ENCODE measurements around the gene LMTK3. TPM values are rescaled to one million over a fixed set of nuclear protein-coding genes. Genes with fewer than 3 reads are reported as not detected.

The LMTK3 gene
- total and polyA plus RNA-seq, 9 of the 15 experiments (the other 6 are each of a cell fraction or from before 2014, with no cell fraction given), result 0.35 to 12.3 (median 2.0) TPM; not detected in 2

- TF ChIP-seq IRF1 (CRISPR knock-in tag; IDR thresholded peaks at IDR 0.05; ENCODE audit: borderline replicate concordance) (no peak), HDAC3 (IDR thresholded peaks at IDR 0.05; ENCODE audit: borderline replicate concordance, partially characterized antibody) (no peak), BCLAF1 (IDR thresholded peaks at IDR 0.05; ENCODE audit: borderline replicate concordance in 1 of 2, control insufficient read depth in 1 of 2, low read depth in 2 of 2, low read length in 1 of 2) (no peak), ZNF830 (CRISPR knock-in tag; IDR thresholded peaks at IDR 0.05) (no peak), CHAMP1 (IDR thresholded peaks at IDR 0.05) (no peak), OTX1 (CRISPR knock-in tag; IDR thresholded peaks at IDR 0.05) (no peak), NCOR1 (IDR thresholded peaks at IDR 0.05) (no peak), POLR2G (IDR thresholded peaks at IDR 0.05; ENCODE audit: low read depth, low read length) (peak; percentile 97), EP400 (IDR thresholded peaks at IDR 0.05) (peak; percentile 97), MXD1 (CRISPR knock-in tag; IDR thresholded peaks at IDR 0.05; ENCODE audit: borderline replicate concordance, poor library complexity, severe bottlenecking) (peak; percentile 100), KAT7 (CRISPR knock-in tag; IDR thresholded peaks at IDR 0.05; ENCODE audit: borderline replicate concordance) (peak; percentile 96), ATF6 (CRISPR knock-in tag; IDR thresholded peaks at IDR 0.05) (peak; percentile 73; the same call in 1 of the 2 replicates), ZNF324 (CRISPR knock-in tag; IDR thresholded peaks at IDR 0.05) (no peak), CBX1 (IDR thresholded peaks at IDR 0.05; ENCODE audit: low read depth) (no peak)
These were observed 65.8 kb downstream of the LMTK3 start, which contains the start of gene GRWD1 (continued) for GRCh38 chr19:48445606-48446481.
